GM19099 (cell line): ENCODE results near the gene TBCD.

Experiments used
- POLR2A ChIP-seq: IDR thresholded peaks from 3 replicates; pipeline ENCODE4 v1.6.1; 2011; ENCODE audit warnings: low read depth; ENCODE audit not compliant: insufficient read length; ENCODE audit errors: extremely low read depth

The TBCD gene

GRCh38 chr17:82902972-82903874, 151.4 kb downstream of the TBCD start:
- TF ChIP-seq POLR2A = no peak

DNA sequence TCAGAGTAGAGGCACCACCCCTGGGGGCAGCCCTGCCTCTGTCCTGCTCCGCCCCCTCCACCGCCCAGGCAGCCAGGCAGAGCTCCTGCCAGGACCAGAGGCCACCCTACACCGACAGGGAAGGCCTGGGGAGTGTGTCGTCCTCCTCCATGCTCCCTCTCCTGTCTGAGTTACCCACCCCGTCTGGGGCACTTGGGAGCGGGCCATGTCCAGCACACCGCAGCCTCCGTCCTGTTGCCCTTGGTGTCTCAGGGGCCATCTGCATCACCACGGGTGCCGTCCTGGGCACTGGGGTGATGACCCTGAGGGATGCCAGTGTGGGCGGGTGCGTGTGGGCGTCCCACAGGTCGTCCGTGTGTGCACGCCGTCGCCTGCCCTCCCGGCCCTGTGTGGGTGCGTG, 153.3 kb downstream of the TBCD start:
- TF ChIP-seq POLR2A = no peak

DNA sequence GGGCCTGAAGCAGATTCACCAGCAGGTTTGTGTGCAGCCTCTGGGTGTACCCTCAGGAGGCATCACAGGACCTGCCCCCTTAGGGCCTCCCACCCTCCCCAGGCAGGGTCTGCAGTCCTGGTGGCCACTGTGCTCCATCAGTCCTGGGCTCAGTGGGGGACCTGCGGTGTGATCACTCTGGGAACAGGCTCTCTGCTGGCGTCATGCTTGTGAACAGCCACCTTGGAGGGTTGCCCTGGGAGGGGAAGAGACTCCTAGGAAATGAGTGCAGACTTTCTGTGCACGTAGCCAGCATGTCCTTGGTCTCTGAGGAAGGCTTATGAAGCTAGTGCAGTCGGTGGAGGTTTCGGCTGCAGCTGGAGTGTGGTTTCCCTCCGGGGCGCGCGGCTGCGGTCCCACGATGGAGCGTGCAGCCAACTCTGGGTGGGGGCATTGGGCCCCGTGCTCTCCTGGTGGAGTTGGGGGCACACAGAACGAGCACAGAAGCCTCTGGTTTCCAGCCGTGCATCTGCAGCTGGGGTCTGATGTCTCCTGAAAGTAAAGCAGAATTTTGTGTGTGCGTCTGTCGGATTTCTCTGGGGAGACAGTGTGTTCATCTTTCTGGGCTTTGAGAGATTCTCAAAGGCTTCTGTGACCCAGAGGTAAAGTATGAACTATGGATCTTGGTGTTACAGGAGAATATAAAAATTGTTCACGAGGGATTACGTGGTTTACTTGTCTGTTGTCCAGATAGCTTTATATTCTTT, 156.1 kb downstream of the TBCD start:
- no peak for TF ChIP-seq POLR2A

GRCh38 chr17:82908543-82909160, 156.8 kb downstream of the TBCD start:
- TF ChIP-seq POLR2A = no peak

- no peak for TF ChIP-seq POLR2A
Observed at GRCh38 chr17:82909322-82909904, 157.5 kb downstream of the TBCD start.

DNA sequence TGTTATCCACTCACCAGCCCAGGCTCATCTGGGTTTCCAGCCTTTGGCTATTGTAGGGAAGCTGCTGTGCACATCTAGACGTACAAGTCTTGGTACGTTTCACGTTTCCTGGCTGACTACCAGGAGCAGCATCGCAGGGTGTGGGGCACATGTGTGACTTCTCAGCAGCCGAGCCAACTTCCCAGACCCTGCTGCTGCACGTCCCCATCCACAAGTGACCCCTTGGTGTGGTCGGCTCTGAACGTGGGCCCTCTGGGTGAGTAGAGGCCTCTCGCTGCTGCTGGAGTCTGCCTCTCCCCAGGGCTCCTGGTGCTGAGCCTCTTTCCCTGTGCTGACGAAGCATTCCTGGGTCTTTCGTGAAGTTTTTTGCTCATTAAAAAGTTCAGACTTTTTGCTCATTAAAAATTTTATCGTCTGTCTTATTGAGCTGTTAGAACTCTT, 158.2 kb downstream of the TBCD start:
- TF ChIP-seq POLR2A = no peak

DNA sequence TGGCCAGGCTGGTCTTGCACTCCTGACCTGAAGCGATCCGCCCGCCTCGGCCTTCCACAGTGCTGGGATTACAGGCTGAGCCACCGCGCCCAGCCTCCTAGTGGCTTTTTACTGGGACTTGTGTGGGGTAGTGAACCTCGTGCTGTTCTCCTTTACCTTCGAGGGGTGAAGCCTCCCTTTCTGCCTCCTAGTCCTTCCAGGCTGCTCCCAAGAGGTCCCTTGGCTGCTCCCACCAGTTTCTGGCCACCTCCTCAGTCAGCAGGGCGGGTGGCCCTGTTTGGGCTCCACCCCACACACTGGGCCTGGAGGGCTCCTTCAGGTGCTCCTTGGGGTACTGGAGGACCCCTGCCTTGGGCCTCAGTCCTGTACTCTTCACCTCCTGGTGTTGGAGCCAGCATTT, 158.9 kb downstream of the TBCD start:
- TF ChIP-seq POLR2A = no peak

GRCh38 chr17:82911822-82912221, 160.0 kb downstream of the TBCD start:
- no peak for TF ChIP-seq POLR2A

DNA sequence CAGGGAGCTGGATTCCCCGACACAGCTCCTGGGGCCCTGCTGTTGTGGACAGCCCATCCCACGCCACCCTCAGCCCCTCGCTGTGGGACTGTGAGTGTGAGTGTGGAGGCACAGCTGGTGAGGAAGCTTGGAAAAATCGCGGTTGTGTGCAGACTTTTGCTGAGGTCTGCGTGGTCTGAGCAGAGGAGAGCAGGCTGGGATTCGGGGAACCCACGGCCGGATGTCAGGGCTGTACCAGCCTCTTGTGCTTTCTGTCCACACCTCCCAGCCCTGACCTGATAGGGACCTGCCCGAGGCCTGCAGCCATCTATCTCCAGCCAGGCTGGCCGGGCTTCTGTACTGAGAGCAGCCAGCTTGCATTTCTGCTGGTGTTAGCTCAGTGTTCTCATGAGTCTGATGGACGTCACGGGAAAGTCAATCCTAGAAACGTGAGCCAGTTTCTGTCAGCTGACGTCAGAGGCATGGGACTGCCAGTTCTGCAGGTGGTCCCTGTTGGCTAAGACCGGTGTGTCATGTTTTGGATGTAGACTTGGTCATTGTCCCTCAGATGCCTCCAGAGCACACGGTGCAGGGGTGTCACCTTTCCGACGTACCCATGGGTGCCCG, 160.7 kb downstream of the TBCD start:
- TF ChIP-seq POLR2A = no peak

DNA sequence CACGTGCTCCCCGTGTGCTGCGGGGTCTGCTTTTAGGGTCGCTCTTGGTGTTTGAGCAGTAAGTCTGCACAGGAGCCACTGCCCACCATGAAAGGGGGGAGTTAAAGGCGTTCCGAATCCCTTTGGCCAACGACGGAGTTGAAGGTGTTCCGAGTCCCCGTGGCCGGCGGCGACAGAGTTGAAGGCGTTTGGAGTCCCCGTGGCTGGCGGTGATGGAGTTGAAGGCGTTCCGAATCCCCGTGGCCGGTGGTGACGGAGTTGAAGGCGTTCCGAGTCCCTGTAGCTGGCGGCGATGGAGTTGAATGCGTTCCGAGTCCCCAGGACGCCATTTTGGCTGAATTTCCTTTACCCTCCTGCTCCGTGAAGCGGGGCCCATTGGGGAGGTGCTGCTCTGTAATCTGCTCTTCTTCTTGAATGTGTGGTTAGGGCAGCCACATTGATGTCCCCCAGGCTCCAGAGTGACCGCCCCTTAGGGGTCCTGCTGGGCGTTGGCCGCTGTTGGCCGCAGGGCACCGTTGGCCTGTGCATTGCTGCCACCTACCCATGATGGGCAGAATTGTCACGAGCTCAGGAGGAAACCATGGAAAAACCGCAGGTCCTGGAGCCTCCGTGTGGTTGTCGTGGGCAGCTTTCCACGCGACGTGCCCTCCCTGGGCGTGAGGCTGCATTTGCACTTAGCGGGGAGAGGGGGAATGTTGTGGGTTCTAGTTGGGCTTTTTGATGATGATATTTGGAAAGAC, 161.6 kb downstream of the TBCD start:
- TF ChIP-seq POLR2A = no peak

DNA sequence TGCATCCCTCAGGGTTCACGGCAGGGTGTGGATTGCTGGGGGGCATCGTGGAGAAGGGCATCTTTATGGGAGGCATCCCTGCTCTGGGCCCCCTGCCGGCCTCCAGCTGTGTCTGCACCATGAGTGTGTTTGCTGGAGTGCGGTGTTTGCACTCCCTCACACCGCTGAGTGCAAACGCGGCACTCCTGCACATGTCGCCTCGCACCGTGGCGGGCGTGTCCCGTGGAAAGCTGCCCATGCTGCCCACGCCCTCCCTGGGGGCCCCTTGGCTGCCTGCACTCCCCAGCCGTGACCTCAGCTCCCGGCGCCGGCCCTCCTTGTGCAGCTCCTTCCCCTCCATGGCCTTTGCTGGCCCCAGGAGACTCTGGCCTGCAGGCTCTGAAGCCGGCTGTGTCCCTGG, 162.5 kb downstream of the TBCD start:
- TF ChIP-seq POLR2A = no peak

DNA sequence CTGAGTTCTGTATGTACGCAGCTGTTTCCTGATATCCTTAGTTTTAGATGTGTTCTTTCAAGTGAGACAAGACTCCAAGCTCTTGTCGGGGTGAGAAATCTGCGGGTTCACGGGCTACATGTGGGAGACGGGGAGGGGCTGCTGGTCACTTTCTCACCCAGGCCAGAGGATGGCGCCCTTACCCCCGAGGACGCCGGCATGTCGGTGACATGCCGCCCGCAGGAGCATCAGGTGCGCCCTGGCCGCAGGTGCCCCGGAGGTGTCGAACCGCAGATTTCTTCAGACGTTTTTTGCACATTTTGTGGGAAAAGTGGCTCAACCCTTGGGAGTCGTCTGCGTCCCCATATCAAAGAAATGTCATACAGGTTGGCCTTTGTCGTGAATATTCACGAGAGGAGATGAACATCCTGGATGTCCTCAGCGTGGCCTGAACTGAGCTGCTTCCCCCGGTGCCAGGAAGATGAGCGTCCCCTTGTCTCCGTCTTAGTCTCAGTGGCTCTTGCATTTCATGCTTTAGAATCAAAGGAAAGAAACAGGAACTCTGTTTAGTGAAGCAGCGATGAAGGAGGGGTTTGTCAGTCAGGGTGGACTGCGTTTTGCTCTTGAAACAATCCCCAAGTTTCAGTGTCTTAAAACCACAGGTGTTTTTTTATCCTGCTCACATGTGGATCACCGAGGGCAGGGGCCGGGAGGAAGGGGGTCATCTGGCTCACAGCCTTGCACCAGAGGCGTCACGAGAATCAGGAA, 163.3 kb downstream of the TBCD start:
- TF ChIP-seq POLR2A = no peak

DNA sequence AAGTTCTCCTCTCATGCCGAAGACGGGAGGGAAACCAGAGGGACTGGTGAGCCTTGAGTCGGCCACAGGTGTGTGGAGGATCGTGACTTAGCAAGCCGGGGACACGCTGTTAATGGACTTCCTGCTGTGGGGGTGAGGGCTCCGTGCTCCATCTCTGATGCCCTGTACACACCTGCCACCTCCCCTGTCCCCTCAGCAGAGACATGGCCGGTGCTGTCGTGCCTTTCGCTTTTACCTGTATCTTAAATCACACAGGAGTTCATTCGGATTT, 163.8 kb downstream of the TBCD start:
- no peak for TF ChIP-seq POLR2A
